A549 (cell line): ENCODE data around the gene FNDC3A. TPM values are rescaled to one million over a fixed set of nuclear protein-coding genes. Genes with fewer than 3 reads are reported as not detected.

Experiments used
- ATAC-seq, 2 experiments: fragments of 200-7000 bp in 1 of 2; fragments of >200 bp in 1 of 2; cut with Nextera tagmentation in 1 of 2; cut with Tn5 transposase in 1 of 2; 3 replicates each; pipeline versions ENCODE4 v1.8.0 to v1.9.1; 2018 to 2020; ENCODE audit warnings: mild to moderate bottlenecking in 1 of 2, moderate library complexity in 1 of 2
- CTCF ChIA-PET: fragments of 300-600 bp; sonication (Branson Sonifier 250); formaldehyde crosslinking; extraction: SDS; loops from one replicate; lab custom pipeline; 2021; ENCODE audit warnings: antibody characterized with exemption, inconsistent platforms; lab: Yijun Ruan, JAX
- POLR2A ChIA-PET: fragments of 350-600 bp; formaldehyde crosslinking; extraction: SDS; loops from one replicate; lab custom pipeline; 2021; ENCODE audit warnings: antibody characterized with exemption, inconsistent platforms; lab: Yijun Ruan, JAX
- DNase-seq, 2 experiments: peaks; one replicate each; pipeline versions ENCODE4 v3.0.0 to v3.0.0-alpha.2; 2011 to 2016; ENCODE audit warnings: low read depth in 1 of 2, low spot score in 1 of 2
- FAIRE-seq: peaks from 2 replicates; lab custom pipeline; 2011; peaks lifted over from hg19 to GRCh38; lab: Jason Lieb, UNC
- H3K27ac ChIP-seq, 2 experiments: fragments of >200 bp; sonication (Bioruptor Twin); formaldehyde crosslinking; 3 replicates each; pipeline ENCODE4 v1.5.1; 2016 to 2017
- H3K4me1 ChIP-seq: fragments of >200 bp; sonication (Bioruptor Twin); formaldehyde crosslinking; 3 replicates; pipeline ENCODE4 v1.6.1; 2016
- H3K4me2 ChIP-seq: fragments of >200 bp; sonication (Bioruptor Twin); formaldehyde crosslinking; 3 replicates; pipeline ENCODE4 v1.6.1; 2016
- H3K4me3 ChIP-seq: fragments of >200 bp; sonication (Bioruptor Twin); formaldehyde crosslinking; 3 replicates; pipeline ENCODE4 v1.5.1; 2016
- H3K9me3 ChIP-seq: fragments of >200 bp; sonication (Bioruptor Twin); formaldehyde crosslinking; 3 replicates; pipeline ENCODE4 v1.6.1; 2016
- CBX8 ChIP-seq: fragments of 200-600 bp; sonication (generic); IDR thresholded peaks from 2 replicates; pipeline ENCODE4 v1.6.1; 2016
- CEBPB ChIP-seq, 2 experiments: fragments of >200 bp in 1 of 2; sonication (Bioruptor Twin) in 1 of 2; formaldehyde crosslinking in 1 of 2; IDR thresholded peaks; 2 replicates each; pipeline ENCODE4 v1.6.1; 2012 to 2016
- CHD2 ChIP-seq: fragments of 150-350 bp; IDR thresholded peaks from 2 replicates; pipeline ENCODE4 v1.6.1; 2014; ENCODE audit warnings: low read length; ENCODE audit not compliant: partially characterized antibody
- CHD4 ChIP-seq: fragments of 200-600 bp; sonication (generic); IDR thresholded peaks from 2 replicates; pipeline ENCODE4 v1.6.1; 2016; ENCODE audit warnings: antibody characterized with exemption, mild to moderate bottlenecking, borderline replicate concordance
- EHMT2 ChIP-seq: fragments of 200-600 bp; sonication (generic); IDR thresholded peaks from 2 replicates; pipeline ENCODE4 v1.6.1; 2016; ENCODE audit warnings: antibody characterized with exemption, low read depth, mild to moderate bottlenecking, moderate library complexity
- EP300 ChIP-seq, 2 experiments: fragments of >200 bp; sonication (Bioruptor Twin); formaldehyde crosslinking; IDR thresholded peaks; 2 replicates in 1 of 2; 3 replicates in 1 of 2; pipeline ENCODE4 v1.6.1; 2016 to 2017
- FOSL2 ChIP-seq, 2 experiments: fragments of 450-650 bp in 1 of 2; fragments of >200 bp in 1 of 2; sonication (Bioruptor Twin) in 1 of 2; formaldehyde crosslinking; IDR thresholded peaks; 2 replicates each; pipeline versions ENCODE4 v1.5.0 to v1.6.1; 2016 to 2020; ENCODE audit warnings: mild to moderate bottlenecking in 1 of 2, moderate library complexity in 1 of 2
- GATA3 ChIP-seq: IDR thresholded peaks from 2 replicates; pipeline ENCODE4 v1.6.1; 2012; ENCODE audit warnings: borderline replicate concordance
- HDAC2 ChIP-seq: fragments of 200-600 bp; sonication (generic); IDR thresholded peaks from 2 replicates; pipeline ENCODE4 v1.6.1; 2016
- HOXA7 ChIP-seq: fragments of 250-450 bp; sonication (Bioruptor Pico); IDR thresholded peaks from 2 replicates; pipeline ENCODE4 v1.5.0; 2020; ENCODE audit warnings: mild to moderate bottlenecking, moderate library complexity
- JUN ChIP-seq, 2 experiments: fragments of >200 bp; sonication (Bioruptor Twin); formaldehyde crosslinking; IDR thresholded peaks; 2 replicates in 1 of 2; 3 replicates in 1 of 2; pipeline ENCODE4 v1.6.1; 2016 to 2017
- JUNB ChIP-seq: fragments of >200 bp; sonication (Bioruptor Twin); formaldehyde crosslinking; IDR thresholded peaks from 2 replicates; pipeline ENCODE4 v1.6.1; 2016
- KDM5A ChIP-seq: fragments of 200-600 bp; sonication (generic); IDR thresholded peaks from 2 replicates; pipeline ENCODE4 v1.6.1; 2016; ENCODE audit warnings: antibody characterized with exemption, mild to moderate bottlenecking
- POLR2AphosphoS2 ChIP-seq: conservative IDR thresholded peaks from 2 replicates; pipeline ENCODE4 v1.6.1; 2012; ENCODE audit warnings: low read length, improper control_type of control experiment, inconsistent platforms
- RAD21 ChIP-seq, 2 experiments: fragments of >200 bp in 1 of 2; sonication (Bioruptor Twin) in 1 of 2; formaldehyde crosslinking in 1 of 2; IDR thresholded peaks in 1 of 2; conservative IDR thresholded peaks in 1 of 2; 2 replicates in 1 of 2; 3 replicates in 1 of 2; pipeline ENCODE4 v1.6.1; 2012 to 2018; ENCODE audit warnings: inconsistent platforms in 1 of 2
- RFX5 ChIP-seq: fragments of 450-650 bp; IDR thresholded peaks from 2 replicates; pipeline ENCODE4 v1.7.1; 2014; ENCODE audit warnings: antibody characterized with exemption, mild to moderate bottlenecking, moderate library complexity
- SMC3 ChIP-seq: fragments of >200 bp; sonication (Bioruptor Twin); formaldehyde crosslinking; IDR thresholded peaks from 3 replicates; pipeline ENCODE4 v1.6.1; 2018; ENCODE audit warnings: inconsistent platforms
- TFCP2L1 ChIP-seq: fragments of 250-450 bp; sonication (Bioruptor Pico); IDR thresholded peaks from 2 replicates; pipeline ENCODE4 v1.5.0; 2021; ENCODE audit warnings: mild to moderate bottlenecking
- WGBS: methylation state at CpG from one replicate; pipeline ENCODE4 v1.1.6; 2017; ENCODE audit errors: missing lambda C conversion rate; 5-methylcytosine and 5-hydroxymethylcytosine counted together
- polyA plus RNA-seq, 4 experiments: library from polyadenylated mRNA; depleted of rRNA in 3 of 4; stranded (reverse); fragments of >200 nt; fragmentation: RNase III in 1 of 4; extraction: RNeasy Plus Mini Kit Qiagen cat#74134 plus additional on column Dnase treatment in 1 of 4; gene quantifications; 2 replicates in 3 of 4; 3 replicates in 1 of 4; pipeline ENCODE4 v1.2.3, GENCODE V29; 2011 to 2017
- TF ChIP-seq, protein P1 (sequence below): fragments of >200 bp; sonication (Bioruptor Twin); formaldehyde crosslinking; IDR thresholded peaks from 2 replicates; pipeline ENCODE4 v1.6.1; 2016
- TF ChIP-seq, protein P2 (sequence below): fragments of 450-650 bp; IDR thresholded peaks from 2 replicates; pipeline ENCODE4 v1.6.1; 2014; ENCODE audit warnings: antibody characterized with exemption
- TF ChIP-seq, protein P3 (sequence below): IDR thresholded peaks from 2 replicates; pipeline ENCODE4 v1.6.1; 2012
- TF ChIP-seq, protein P4 (sequence below): fragments of >200 bp; sonication (Bioruptor Twin); formaldehyde crosslinking; IDR thresholded peaks from 3 replicates; pipeline ENCODE4 v1.5.1; 2016
- TF ChIP-seq, protein P5 (sequence below): IDR thresholded peaks from 2 replicates; pipeline ENCODE4 v1.6.1; 2012; ENCODE audit warnings: low read depth, borderline replicate concordance

FNDC3A gene
- polyA plus RNA-seq, 2 of the 4 experiments (the other 2 are of a cell fraction): 16.0 to 32.6 TPM

DNA sequence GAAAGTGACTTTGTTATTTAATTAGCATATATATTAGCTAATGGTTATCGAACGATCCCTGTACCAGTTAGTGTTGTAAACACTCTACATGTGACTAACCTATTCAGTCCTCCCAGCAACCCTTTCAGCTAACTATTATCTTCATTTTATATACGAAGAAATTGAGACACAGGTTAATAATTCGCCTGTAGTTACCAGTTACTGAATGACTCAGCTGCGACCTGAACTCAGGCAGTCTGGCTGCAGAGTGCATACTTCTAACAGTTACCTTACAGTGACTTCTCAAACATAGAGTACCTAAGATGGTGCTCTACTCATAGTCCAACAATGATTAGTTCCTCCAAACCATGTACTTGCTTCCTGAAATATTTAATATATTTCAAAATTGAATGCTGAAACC, 117.7 kb downstream of the FNDC3A start:
- Histone ChIP-seq H3K4me3 (no peak overlapping the region), H3K4me1 (peaks cover 24% of the 10 kb centered on the region), H3K9me3 (no peaks in the 10 kb centered on the region), H3K27ac (no peak overlapping the region), H3K4me2 (0 out of 3 replicates have a peak overlapping the region, but pooled peaks have one; percentile 9)
- 51% methylated on average over 5 of the region's 5 CpGs for WGBS
- no peak for TF ChIP-seq EHMT2
- no peak for TF ChIP-seq POLR2AphosphoS2
- TF ChIP-seq SMC3: no peak
- TF ChIP-seq, protein P1, sequence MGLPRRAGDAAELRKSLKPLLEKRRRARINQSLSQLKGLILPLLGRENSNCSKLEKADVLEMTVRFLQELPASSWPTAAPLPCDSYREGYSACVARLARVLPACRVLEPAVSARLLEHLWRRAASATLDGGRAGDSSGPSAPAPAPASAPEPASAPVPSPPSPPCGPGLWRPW: no peak
- TF ChIP-seq, protein P2, sequence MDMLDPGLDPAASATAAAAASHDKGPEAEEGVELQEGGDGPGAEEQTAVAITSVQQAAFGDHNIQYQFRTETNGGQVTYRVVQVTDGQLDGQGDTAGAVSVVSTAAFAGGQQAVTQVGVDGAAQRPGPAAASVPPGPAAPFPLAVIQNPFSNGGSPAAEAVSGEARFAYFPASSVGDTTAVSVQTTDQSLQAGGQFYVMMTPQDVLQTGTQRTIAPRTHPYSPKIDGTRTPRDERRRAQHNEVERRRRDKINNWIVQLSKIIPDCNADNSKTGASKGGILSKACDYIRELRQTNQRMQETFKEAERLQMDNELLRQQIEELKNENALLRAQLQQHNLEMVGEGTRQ: no peak
- TF ChIP-seq HDAC2: no peak
- TF ChIP-seq, protein P3, sequence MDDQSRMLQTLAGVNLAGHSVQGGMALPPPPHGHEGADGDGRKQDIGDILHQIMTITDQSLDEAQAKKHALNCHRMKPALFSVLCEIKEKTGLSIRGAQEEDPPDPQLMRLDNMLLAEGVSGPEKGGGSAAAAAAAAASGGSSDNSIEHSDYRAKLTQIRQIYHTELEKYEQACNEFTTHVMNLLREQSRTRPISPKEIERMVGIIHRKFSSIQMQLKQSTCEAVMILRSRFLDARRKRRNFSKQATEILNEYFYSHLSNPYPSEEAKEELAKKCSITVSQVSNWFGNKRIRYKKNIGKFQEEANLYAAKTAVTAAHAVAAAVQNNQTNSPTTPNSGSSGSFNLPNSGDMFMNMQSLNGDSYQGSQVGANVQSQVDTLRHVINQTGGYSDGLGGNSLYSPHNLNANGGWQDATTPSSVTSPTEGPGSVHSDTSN: no peak
- ChIA-PET POLR2A (no interaction called here), CTCF (no interaction called here)
- ATAC-seq (no peak; a peak in 1 of 6 replicates), DNase-seq (peak in 1 of 2 experiments; percentile 24), FAIRE-seq (no peak)

DNA sequence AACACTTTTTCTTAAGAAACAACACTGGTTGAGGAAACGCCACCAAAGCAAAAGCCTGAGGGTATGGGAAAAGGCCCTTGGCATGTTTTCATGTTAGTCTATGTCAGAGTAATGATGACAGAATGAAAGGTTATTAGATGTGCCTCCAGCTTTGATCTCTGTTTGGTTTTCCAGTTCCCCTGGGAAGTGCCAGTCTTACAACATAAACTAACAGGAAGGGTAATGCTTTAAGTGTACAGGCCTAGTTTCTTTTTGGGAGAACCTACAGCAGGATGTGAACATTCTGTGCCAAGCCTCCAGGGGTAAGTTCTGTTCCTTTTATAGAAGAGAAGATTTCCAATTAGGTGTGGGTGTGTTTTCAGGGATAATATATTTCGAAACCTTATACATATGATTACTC, 121.7 kb downstream of the FNDC3A start:
- peak in 1 of 2 experiments; percentile 42; a peak in 1 of 5 replicates for TF ChIP-seq EP300 (IDR thresholded peaks at IDR 0.05)
- no peak for TF ChIP-seq CBX8
- H3K4me3 ChIP-seq: no peak overlapping the region
- peak in 1 of 2 experiments; percentile 49; a peak in 3 of 6 replicates for ATAC-seq
- peak overlapping the region; percentile 48 to 61; a peak in 5 of 6 replicates for H3K27ac ChIP-seq
- no peak for FAIRE-seq
- ChIA-PET CTCF (interaction anchor here (1.2 kb wide), 1 partner anchor 28 kb away, joined by 3 read pairs; no protein-coding TSS in a partner anchor), POLR2A (interaction anchor here (0.7 kb wide), 1 partner anchor 13 kb away, joined by 3 read pairs; no protein-coding TSS in a partner anchor)
- peak in 1 of 2 experiments; percentile 25 for DNase-seq
- H3K9me3 ChIP-seq: no peaks in the 10 kb centered on the region
- H3K4me1 ChIP-seq: peaks cover 30% of the 10 kb centered on the region
- 78% methylated on average over 2 of the region's 2 CpGs for WGBS
- peak overlapping the region; percentile 54; the same call in 2 of the 3 replicates for H3K4me2 ChIP-seq

DNA sequence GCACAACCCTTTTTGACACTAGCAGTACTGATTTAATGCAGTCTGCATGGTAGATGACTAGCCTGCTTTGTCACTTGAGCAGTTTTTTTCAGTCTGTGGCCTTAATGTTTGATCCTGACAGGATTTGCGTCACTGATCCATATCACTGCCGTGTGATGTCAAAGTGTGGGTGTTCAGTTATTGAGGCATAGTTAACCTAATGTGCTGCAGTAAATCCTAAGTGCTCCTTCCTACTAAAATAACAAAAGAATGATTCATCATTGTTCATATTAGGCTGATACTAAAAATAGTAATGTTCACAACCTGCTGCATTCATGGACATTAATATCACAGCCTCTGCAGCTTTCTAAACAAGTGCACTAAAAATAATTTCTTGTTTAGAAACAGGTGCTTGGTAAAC, 122.5 kb downstream of the FNDC3A start:
- Histone ChIP-seq H3K4me3 (no peak overlapping the region), H3K4me1 (peaks cover 30% of the 10 kb centered on the region), H3K9me3 (no peaks in the 10 kb centered on the region), H3K27ac (peak overlapping the region; percentile 44 to 61; a peak in 4 of 6 replicates), H3K4me2 (peak overlapping the region; percentile 54)
- FAIRE-seq (no peak), ATAC-seq (peak; percentile 73 to 77; a peak in 4 of 6 replicates), DNase-seq (peak in 1 of 2 experiments; percentile 70)
- no peak for TF ChIP-seq CHD2
- TF ChIP-seq JUNB: peak; percentile 58
- TF ChIP-seq, protein P3: no peak
- TF ChIP-seq GATA3: peak; percentile 53; the same call in 1 of the 2 replicates
- TF ChIP-seq RFX5: no peak
- TF ChIP-seq FOSL2 (IDR thresholded peaks at IDR 0.05): no peak
- TF ChIP-seq FOSL2 (CRISPR knock-in tag; IDR thresholded peaks at IDR 0.05): peak; percentile 66
- POLR2A ChIA-PET: no interaction called here
- CTCF ChIA-PET: interaction anchor here (2.0 kb wide), 1 partner anchor 12 kb away, joined by 5 read pairs; no protein-coding TSS in a partner anchor
- WGBS: 27% methylated on average over 2 of the region's 2 CpGs

DNA sequence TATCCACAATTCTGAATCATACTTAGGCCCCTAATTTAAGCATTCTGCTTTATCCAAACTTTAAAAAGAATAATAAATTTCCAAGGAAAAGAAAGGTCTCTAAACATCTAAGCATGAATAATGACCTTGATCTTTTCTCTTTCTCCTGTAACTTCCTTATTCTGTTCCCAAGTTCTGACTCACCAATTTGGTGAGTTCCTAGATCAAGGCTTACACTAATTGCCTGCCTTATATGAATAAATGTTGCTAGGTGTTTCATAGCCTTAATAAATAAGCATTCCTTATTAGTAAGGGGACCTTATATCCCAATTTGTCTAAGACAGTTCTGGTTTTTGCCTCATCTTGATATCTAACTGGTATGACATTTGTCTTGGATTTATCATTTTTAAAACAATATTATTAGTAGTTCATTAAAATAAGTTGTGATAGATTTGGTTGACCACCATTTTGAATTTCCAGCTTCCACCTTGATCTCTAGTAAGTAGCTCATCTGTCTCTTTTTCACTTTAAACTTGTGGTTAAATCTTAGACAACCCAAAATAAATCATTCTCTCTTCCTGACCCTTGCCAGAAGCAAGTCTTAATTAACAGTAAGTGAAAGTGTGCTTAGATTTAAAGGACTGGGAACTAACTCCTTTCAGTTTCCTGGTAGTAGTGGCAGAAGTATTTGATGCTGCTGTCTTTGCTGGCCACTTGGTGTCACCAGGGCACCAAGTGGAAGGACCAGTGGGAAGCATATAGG, 123.2 kb downstream of the FNDC3A start:
- no peak overlapping the region for H3K4me3 ChIP-seq
- no peaks in the 10 kb centered on the region for H3K9me3 ChIP-seq
- peak in 1 of 2 experiments; percentile 39 for DNase-seq
- ChIA-PET POLR2A (interaction anchor here (0.9 kb wide), 1 partner anchor 11 kb away, joined by 3 read pairs; no protein-coding TSS in a partner anchor), CTCF (interaction anchor here (1.3 to 2.0 kb wide), 2 partner anchors 12 to 330 kb away, joined by 4 to 5 read pairs; no protein-coding TSS in a partner anchor)
- H3K27ac ChIP-seq: peak overlapping the region in 1 of 2 experiments; percentile 44; a peak in 1 of 6 replicates
- no peak for FAIRE-seq
- peak in 1 of 2 experiments; percentile 52; a peak in 1 of 6 replicates for ATAC-seq
- H3K4me1 ChIP-seq: peaks cover 28% of the 10 kb centered on the region
- peak overlapping the region; percentile 54 for H3K4me2 ChIP-seq
- TF ChIP-seq, protein P4, sequence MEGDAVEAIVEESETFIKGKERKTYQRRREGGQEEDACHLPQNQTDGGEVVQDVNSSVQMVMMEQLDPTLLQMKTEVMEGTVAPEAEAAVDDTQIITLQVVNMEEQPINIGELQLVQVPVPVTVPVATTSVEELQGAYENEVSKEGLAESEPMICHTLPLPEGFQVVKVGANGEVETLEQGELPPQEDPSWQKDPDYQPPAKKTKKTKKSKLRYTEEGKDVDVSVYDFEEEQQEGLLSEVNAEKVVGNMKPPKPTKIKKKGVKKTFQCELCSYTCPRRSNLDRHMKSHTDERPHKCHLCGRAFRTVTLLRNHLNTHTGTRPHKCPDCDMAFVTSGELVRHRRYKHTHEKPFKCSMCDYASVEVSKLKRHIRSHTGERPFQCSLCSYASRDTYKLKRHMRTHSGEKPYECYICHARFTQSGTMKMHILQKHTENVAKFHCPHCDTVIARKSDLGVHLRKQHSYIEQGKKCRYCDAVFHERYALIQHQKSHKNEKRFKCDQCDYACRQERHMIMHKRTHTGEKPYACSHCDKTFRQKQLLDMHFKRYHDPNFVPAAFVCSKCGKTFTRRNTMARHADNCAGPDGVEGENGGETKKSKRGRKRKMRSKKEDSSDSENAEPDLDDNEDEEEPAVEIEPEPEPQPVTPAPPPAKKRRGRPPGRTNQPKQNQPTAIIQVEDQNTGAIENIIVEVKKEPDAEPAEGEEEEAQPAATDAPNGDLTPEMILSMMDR: peak; percentile 36; the same call in 2 of the 3 replicates
- TF ChIP-seq KDM5A (no peak), HOXA7 (CRISPR knock-in tag) (no peak), EHMT2 (peak; percentile 87), RAD21 (conservative IDR thresholded peaks at IDR 0.05 in 1 of 2, IDR thresholded peaks at IDR 0.05 in 1 of 2) (peak; percentile 38 to 42; a peak in 4 of 5 replicates), CHD4 (no peak), JUN (IDR thresholded peaks at IDR 0.05) (no peak), TFCP2L1 (CRISPR knock-in tag) (no peak), CEBPB (IDR thresholded peaks at IDR 0.05) (no peak), POLR2AphosphoS2 (no peak)
- TF ChIP-seq, protein P5, sequence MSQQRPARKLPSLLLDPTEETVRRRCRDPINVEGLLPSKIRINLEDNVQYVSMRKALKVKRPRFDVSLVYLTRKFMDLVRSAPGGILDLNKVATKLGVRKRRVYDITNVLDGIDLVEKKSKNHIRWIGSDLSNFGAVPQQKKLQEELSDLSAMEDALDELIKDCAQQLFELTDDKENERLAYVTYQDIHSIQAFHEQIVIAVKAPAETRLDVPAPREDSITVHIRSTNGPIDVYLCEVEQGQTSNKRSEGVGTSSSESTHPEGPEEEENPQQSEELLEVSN: no peak
